OCI-LY7 (cell line): ENCODE measurements around the gene KIF17. TPM values are rescaled to one million over a fixed set of nuclear protein-coding genes. Genes with fewer than 3 reads are reported as not detected.

Experiments
- BruUV-seq: library from RNA; stranded (reverse); fragments of 400-500 nt; replicated peaks from 2 replicates; lab custom pipeline; 2021; lab: Mats Ljungman, UMichigan
- CTCF ChIA-PET: fragments of 300-600 bp; sonication (Branson Sonifier 250); formaldehyde crosslinking; loops from one replicate; lab custom pipeline; 2022; ENCODE audit warnings: antibody characterized with exemption; ENCODE audit not compliant: unreplicated experiment; lab: Charles Lee
- POLR2A ChIA-PET: fragments of 300-600 bp; sonication (Branson Sonifier 250); formaldehyde crosslinking; loops from one replicate; lab custom pipeline; 2022; ENCODE audit warnings: antibody characterized with exemption; lab: Charles Lee
- DNase-seq: peaks from one replicate; pipeline ENCODE4 v3.0.0-alpha.2; 2015; ENCODE audit warnings: low spot score
- H2AFZ ChIP-seq: fragments of 200-600 bp; sonication (generic), shearing (Covaris generic); 2 replicates; pipeline ENCODE4 v1.6.1; 2014; ENCODE audit warnings: mild to moderate bottlenecking, antibody characterized with exemption, low read length, moderate library complexity
- H3K27ac ChIP-seq: fragments of 200-600 bp; sonication (generic); 2 replicates; pipeline ENCODE4 v1.5.1; 2014; ENCODE audit warnings: mixed run types, low read depth, mild to moderate bottlenecking, moderate library complexity, low read length, inconsistent platforms; ENCODE audit not compliant: poor library complexity, severe bottlenecking
- H3K36me3 ChIP-seq: fragments of 200-600 bp; sonication (generic); 2 replicates; pipeline ENCODE4 v1.6.1; 2014; ENCODE audit warnings: mild to moderate bottlenecking, antibody characterized with exemption, low read length, moderate library complexity, mixed read lengths; ENCODE audit not compliant: insufficient read depth
- H3K4me1 ChIP-seq: fragments of 200-600 bp; sonication (generic); 2 replicates; pipeline ENCODE4 v1.5.1; 2014; ENCODE audit warnings: mild to moderate bottlenecking, low read length; ENCODE audit not compliant: insufficient read depth, poor library complexity, severe bottlenecking
- H3K4me2 ChIP-seq: fragments of 200-600 bp; sonication (generic); 2 replicates; pipeline ENCODE4 v1.6.1; 2014; ENCODE audit warnings: mild to moderate bottlenecking, low read length
- H3K4me3 ChIP-seq: fragments of 200-600 bp; sonication (generic); 2 replicates; pipeline ENCODE4 v1.5.1; 2014; ENCODE audit warnings: mild to moderate bottlenecking, low read depth, low read length; ENCODE audit not compliant: poor library complexity, severe bottlenecking
- H3K79me2 ChIP-seq: fragments of 200-600 bp; sonication (generic); 2 replicates; pipeline ENCODE4 v1.6.1; 2016; ENCODE audit warnings: low read depth, mild to moderate bottlenecking, low read length, moderate library complexity, mixed read lengths; ENCODE audit not compliant: insufficient read depth
- H3K9me2 ChIP-seq: fragments of 200-600 bp; sonication (generic); 2 replicates; pipeline ENCODE4 v1.6.1; 2016; ENCODE audit warnings: mild to moderate bottlenecking, low read length, mixed read lengths; ENCODE audit not compliant: insufficient read depth
- H3K9me3 ChIP-seq: fragments of 200-600 bp; sonication (generic); 2 replicates; pipeline ENCODE4 v1.6.1; 2014; ENCODE audit warnings: mild to moderate bottlenecking, mixed run types, low read length, mixed read lengths
- H4K20me1 ChIP-seq: fragments of 200-600 bp; sonication (generic); 2 replicates; pipeline ENCODE4 v1.6.1; 2014; ENCODE audit warnings: mild to moderate bottlenecking, antibody characterized with exemption, low read length, moderate library complexity, mixed read lengths; ENCODE audit not compliant: insufficient read depth
- EZH2phosphoT487 ChIP-seq: fragments of 200-600 bp; sonication (generic); IDR thresholded peaks from 2 replicates; pipeline ENCODE4 v1.6.1; 2018; ENCODE audit warnings: low read depth, borderline replicate concordance, mild to moderate bottlenecking, mixed run types, antibody characterized with exemption, low read length, moderate library complexity, mixed read lengths
- intact Hi-C: fragments of 100-400 bp; cut with micrococcal nuclease; formaldehyde crosslinking; loops from one replicate; pipeline ENCODE4 v1.10.0; 2022; ENCODE audit not compliant: unreplicated experiment
- total RNA-seq, 2 experiments: library from RNA; depleted of rRNA in 1 of 2; stranded (reverse); fragments of >200 nt in 1 of 2; shearing (Covaris generic) in 1 of 2; gene quantifications; 2 replicates each; pipeline ENCODE4 v1.2.3, GENCODE V29; 2014 to 2022
- TF ChIP-seq, protein P1 (sequence below): fragments of 200-600 bp; sonication (generic); conservative IDR thresholded peaks from 2 replicates; pipeline ENCODE4 v1.5.1; 2014; ENCODE audit warnings: mild to moderate bottlenecking, antibody characterized with exemption, low read length, moderate library complexity, mixed read lengths

The KIF17 gene
- total RNA-seq, 2 experiments from 2014 or later, result 1.1 TPM; not detected in 1

DNA sequence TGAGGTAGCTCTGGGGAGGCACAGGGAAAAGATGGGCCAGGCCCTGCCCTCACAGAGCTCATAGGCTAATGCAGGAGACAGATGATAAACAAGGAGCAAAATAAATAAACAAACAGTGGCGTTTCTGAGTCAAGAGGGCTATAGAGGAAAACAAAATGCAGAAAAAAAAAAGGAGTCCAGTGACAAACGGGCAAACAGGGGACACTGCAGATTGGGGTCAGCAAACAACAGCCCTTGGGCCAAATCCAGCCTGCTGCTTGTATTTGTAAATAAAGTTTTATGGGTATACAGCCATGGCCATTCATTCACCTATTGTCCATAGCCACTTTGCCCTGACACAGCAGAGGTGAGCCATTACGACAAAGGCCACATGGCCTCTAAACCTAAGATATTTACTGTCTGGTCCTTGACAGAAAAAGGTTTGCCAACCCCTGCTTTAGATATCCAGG, 103.7 kb downstream of the KIF17 start:
- BruUV-seq, result no TSS peak
- Histone ChIP-seq H3K9me2 (no peaks in the 10 kb centered on the region), H4K20me1 (no peaks in the 10 kb centered on the region), H3K9me3 (no peaks in the 10 kb centered on the region), H3K27ac (no peak overlapping the region), H3K4me1 (peaks cover 4% of the 10 kb centered on the region), H3K4me3 (no peak overlapping the region), H3K79me2 (no peaks in the 10 kb centered on the region), H3K36me3 (no peaks in the 10 kb centered on the region), H2AFZ (peak overlapping the region; percentile 21; the same call in 1 of the 2 replicates), H3K4me2 (no peak overlapping the region)
- ChIA-PET POLR2A (no interaction called here), CTCF (no interaction called here)
- intact Hi-C loops, result no loop called here
- no peak for DNase-seq
- TF ChIP-seq, protein P1, sequence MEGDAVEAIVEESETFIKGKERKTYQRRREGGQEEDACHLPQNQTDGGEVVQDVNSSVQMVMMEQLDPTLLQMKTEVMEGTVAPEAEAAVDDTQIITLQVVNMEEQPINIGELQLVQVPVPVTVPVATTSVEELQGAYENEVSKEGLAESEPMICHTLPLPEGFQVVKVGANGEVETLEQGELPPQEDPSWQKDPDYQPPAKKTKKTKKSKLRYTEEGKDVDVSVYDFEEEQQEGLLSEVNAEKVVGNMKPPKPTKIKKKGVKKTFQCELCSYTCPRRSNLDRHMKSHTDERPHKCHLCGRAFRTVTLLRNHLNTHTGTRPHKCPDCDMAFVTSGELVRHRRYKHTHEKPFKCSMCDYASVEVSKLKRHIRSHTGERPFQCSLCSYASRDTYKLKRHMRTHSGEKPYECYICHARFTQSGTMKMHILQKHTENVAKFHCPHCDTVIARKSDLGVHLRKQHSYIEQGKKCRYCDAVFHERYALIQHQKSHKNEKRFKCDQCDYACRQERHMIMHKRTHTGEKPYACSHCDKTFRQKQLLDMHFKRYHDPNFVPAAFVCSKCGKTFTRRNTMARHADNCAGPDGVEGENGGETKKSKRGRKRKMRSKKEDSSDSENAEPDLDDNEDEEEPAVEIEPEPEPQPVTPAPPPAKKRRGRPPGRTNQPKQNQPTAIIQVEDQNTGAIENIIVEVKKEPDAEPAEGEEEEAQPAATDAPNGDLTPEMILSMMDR, result no peak
- no peak for TF ChIP-seq EZH2phosphoT487

Other genes starting within 250 kb of the KIF17 start
- gene CAMK2N1, start 231.8 kb downstream of the KIF17 start, total RNA-seq (2014; rRNA removed; shearing (Covaris generic)), result not detected in 2 replicates
- gene CAMK2N1, start 231.8 kb downstream of the KIF17 start, total RNA-seq (2022), result not detected in 2 replicates
- gene MUL1, start 209.9 kb downstream of the KIF17 start, total RNA-seq (2014; rRNA removed; shearing (Covaris generic)), result 15.5 and 16.3 TPM in 2 replicates
- gene MUL1, start 209.9 kb downstream of the KIF17 start, total RNA-seq (2022), result 20.6 and 25.2 TPM in 2 replicates
- not detected in 2 replicates for gene FAM43B, start 165.4 kb downstream of the KIF17 start, total RNA-seq (2014; rRNA removed; shearing (Covaris generic))
- not detected in 2 replicates for gene FAM43B, start 165.4 kb downstream of the KIF17 start, total RNA-seq (2022)
- not detected in 2 replicates for gene CDA, start 128.9 kb downstream of the KIF17 start, total RNA-seq (2014; rRNA removed; shearing (Covaris generic))
- not detected in 2 replicates for gene CDA, start 128.9 kb downstream of the KIF17 start, total RNA-seq (2022)
- gene PINK1, start 84.5 kb downstream of the KIF17 start, total RNA-seq (2014; rRNA removed; shearing (Covaris generic)), result 8.2 and 8.9 TPM in 2 replicates
- 13.4 and 15.7 TPM in 2 replicates for gene PINK1, start 84.5 kb downstream of the KIF17 start, total RNA-seq (2022)
- gene DDOST, start 56.6 kb downstream of the KIF17 start, total RNA-seq (2014; rRNA removed; shearing (Covaris generic)), result 95.1 and 111 TPM in 2 replicates
- 136 and 148 TPM in 2 replicates for gene DDOST, start 56.6 kb downstream of the KIF17 start, total RNA-seq (2022)
- 0.46 TPM in 1 of 2 replicates, not detected in the other for gene SH2D5, start 14.7 kb upstream of the KIF17 start, total RNA-seq (2014; rRNA removed; shearing (Covaris generic))
- 0.42 and 0.68 TPM in 2 replicates for gene SH2D5, start 14.7 kb upstream of the KIF17 start, total RNA-seq (2022)
- gene HP1BP3, start 69.3 kb upstream of the KIF17 start, total RNA-seq (2014; rRNA removed; shearing (Covaris generic)), result 295 and 423 TPM in 2 replicates
- gene HP1BP3, start 69.3 kb upstream of the KIF17 start, total RNA-seq (2022), result 288 and 341 TPM in 2 replicates